GM21529 (cell line): ENCODE measurements around the gene ST7L.

ENCODE experiments used
- ATAC-seq: cut with Tn5 transposase; IDR thresholded peaks from one replicate; pipeline ENCODE4 v1.9.1; 2021; ENCODE audit not compliant: unreplicated experiment

ST7L gene

DNA sequence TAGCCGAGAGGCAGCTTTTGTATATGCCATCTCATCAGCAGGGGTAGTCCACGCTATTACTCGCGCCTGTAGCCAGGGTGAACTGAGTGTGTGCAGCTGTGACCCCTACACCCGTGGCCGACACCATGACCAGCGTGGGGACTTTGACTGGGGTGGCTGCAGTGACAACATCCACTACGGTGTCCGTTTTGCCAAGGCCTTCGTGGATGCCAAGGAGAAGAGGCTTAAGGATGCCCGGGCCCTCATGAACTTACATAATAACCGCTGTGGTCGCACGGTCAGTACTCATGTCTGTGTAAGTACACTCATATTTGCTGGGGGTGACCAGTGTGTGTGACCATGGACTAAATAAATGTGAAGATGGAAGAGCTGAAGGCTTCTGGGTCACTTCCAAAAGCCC, 102.8 kb downstream of the ST7L start:
- ATAC-seq = no peak

DNA sequence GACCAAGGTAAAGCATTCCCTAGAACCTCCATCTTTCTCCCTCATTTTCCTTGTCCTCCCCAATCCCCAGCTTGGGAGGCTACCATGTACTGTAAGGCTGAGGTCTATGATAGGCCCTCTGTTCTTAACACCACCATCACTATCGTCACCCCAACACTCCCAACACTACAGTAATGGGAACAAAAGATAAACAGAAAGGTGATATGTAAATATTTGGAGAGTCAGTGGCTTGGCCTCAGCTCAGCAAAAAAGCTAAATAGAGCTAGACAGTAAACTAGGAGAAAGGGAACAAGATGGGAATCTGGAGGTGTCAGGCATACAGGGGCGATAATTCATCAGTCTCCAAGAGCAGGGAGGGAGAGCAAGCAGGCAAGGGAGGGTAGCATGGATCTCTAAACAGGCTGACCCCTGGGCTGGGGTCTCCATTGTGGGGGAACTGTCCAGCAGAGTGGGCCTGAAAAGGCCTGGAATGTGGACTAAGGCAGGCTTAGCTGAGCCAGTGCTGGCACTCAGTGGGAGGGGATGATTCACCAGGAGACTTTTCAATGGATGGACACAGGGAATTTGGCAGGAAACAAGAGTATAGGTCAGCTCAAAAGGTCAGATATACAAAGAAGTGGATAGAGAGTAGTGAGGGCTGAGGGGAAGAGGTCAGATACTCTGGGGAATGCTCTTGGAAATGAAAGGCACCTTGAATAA, 103.5 kb downstream of the ST7L start:
- ATAC-seq = no peak

DNA sequence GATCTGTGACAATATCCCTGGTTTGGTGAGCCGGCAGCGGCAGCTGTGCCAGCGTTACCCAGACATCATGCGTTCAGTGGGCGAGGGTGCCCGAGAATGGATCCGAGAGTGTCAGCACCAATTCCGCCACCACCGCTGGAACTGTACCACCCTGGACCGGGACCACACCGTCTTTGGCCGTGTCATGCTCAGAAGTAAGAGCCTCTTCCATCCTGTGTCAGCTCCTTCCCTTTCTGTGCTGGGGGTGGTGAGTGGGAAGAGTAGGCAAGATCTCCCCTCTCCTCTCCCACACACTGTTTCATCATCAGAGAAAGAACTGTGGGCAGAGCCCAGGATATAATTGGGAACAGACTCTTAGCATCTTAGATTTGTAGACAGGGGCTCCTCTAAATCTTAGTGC, 104.0 kb downstream of the ST7L start:
- ATAC-seq = no peak

DNA sequence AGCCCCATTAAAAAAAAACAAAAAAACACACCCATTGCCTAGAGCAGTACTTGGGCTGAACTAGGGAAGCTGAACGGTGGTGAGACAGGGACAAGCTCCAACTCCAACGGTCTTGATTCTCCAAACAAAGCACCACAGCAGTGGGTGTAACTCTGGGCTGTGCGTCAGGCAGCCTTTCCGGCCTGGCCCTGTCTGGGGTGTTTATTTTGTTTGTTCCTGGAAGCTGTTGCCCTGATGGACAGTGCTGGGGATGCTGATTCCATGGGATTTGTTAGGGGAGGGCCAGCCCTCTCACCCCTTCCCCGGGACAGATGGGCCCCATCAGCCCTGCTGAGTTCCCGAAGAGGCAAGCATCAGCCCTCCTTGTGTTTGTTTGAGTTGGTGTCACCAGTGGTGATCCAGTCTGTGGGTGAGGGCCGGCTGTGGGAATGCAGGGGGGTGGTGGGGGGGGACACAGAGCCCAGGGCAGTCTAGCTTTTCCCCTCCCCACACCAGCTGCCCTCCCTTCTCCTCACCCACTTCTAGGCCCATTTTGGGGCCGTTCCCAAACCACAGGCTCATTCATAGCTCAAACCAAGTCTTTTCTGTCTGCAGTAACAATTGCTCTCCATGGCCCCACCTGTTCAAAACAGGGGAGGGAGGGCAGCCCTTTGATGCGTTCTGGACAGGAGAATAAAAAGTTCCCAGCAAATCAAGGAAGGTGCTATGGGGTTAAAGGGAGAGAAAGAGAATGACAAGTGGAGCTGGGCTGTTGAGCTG, 105.7 kb downstream of the ST7L start:
- ATAC-seq = no peak

DNA sequence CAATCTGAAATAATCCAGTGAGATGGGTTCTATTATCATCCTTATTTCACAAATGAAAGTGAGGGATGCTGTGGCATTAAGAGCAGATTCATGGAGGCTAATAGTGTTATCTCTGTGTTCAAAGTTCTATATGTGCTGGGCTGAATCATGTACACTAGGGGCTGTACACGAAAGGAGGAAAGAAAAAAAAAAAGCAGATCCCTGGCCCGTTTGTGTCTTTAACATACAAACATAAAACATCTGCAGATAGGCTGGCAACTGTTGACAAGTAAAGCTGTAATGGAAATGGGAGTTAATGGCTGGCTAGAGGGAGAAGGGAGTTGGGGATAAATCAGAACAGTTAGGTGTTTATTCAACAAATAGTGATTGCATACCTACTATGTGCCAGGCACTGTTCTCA, 107.0 kb downstream of the ST7L start:
- no peak for ATAC-seq

DNA sequence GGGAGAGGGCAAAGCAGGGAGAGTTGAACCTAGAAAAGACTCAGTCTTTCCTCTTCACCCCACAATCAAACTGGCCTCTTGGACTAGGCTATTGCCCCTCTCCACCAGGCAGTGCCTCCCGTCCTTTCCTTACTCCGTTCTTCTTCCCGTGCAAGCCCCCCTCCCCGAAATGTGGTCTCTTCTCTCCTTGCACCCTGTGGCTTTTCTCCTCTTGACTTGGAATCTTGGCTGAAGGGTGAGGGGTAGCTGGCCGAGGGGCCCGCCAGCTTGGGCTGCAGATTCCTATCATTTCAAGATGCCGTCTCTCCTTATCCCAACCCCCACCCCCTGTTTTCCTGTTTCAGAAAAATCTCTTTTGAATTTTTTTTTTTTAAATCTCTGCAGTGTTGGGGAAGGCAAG, 108.6 kb downstream of the ST7L start:
- no peak for ATAC-seq

DNA sequence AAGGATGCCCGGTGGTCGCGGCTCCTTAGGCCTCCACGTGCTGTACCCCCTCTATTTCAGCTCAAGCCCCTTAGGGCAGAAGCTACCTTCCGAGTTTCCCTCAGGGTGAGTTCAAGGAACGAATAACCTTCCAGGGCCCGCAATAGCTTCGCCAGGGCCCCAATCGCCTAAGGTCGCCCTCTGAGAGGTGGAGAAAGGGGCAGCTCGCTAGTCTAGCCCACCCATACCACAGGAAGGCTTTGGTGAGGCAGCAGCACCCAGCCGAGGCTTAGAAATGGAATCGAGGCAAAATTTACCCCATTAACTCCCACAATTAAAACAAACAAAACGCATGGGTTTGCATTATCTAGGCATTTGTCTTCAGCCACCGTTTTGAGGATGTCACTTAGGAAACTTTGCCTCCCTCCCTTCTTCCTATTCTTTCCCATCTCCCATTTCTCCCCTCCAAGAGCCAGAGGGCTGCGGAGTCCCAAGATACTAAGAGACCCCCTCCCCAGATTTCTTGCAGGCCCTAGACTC, 109.2 kb downstream of the ST7L start:
- no peak for ATAC-seq

DNA sequence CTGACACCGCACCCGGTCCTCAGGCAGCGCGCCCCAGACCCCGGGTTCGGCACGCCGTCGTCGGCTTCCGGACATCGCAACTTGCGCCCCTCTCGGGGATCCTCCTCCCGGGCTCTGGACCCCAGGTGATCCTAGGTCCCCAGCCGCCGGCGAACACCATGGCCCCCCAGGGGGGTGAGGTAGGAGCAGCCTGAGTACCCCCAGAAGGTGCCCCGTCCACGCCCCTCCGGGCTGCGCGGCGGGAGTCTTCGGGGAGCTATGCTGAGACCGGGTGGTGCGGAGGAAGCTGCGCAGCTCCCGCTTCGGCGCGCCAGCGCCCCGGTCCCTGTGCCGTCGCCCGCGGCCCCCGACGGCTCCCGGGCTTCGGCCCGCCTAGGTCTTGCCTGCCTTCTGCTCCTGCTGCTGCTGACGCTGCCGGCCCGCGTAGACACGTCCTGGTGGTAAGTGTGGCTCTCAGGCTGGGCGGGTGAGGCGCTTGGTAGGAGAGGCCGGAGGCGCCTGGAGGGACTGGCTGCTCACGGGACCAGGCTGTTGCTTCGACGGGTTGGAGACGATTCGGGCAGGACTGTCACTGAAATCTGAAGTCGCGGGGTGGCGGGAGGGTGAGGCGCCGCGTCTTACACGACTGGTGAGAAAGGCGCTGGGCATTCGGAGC, 109.8 kb downstream of the ST7L start:
- ATAC-seq = peak; percentile 20

DNA sequence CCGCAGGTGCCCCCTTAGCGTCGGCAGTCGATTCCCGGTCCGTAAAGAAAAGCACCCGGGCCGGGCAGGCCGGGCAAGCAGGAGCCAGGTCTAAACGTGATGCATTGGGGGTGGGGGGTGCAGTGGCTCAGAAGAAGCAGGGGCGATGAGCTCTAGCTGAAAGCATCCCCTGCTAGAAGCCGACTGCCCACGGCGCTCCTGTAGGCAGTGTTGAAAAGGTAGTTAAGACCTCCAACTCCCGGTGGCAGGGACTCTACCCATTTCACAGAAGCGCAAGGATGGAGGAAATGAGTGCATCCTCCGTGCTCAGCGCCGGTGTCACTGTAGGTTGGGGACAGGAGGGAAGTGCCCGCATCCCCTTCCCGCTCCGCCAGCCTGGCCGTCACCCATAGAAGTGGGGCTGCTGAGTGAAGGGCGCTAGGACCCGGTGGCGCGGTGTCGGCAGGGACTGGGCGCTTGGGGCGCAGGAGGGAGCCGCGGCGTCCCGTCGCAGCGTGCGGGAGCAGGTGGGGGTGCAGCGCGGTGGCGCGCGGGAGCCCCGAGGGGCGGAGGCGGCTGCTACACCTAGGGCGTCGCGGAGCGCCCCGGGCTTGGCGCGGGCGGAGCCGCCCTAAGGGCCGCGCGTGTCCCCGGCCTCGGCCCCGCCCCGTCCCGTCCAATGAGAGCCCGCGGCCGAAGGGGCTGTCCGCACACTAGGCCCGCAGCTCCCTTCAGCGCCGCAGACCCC, 110.5 kb downstream of the ST7L start, which contains the start of gene WNT2B:
TSS of gene WNT2B (plus strand) at position 688 of the 727 bp plus-strand sequence. CDS start 298 bp downstream, outside the sequence.
- ATAC-seq = peak; percentile 62

DNA sequence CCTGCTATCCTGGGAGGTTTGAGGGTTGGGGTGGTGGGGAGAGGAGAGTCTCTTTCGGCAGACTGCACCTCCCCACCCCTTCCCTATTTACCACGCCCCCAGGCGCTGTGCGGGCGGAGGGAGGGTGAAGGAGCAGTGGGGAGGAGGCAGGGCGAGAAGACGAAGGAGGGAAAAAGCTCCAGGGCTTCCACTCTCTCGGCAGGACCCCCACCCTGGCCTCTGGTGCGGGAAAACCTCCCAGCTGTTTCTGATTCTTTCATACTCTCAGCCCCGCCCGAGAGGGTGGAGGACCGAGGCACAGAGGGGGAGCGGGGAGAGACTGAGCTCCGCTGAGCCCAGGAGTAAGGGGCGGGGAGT, 111.0 kb downstream of the ST7L start:
- no peak for ATAC-seq

DNA sequence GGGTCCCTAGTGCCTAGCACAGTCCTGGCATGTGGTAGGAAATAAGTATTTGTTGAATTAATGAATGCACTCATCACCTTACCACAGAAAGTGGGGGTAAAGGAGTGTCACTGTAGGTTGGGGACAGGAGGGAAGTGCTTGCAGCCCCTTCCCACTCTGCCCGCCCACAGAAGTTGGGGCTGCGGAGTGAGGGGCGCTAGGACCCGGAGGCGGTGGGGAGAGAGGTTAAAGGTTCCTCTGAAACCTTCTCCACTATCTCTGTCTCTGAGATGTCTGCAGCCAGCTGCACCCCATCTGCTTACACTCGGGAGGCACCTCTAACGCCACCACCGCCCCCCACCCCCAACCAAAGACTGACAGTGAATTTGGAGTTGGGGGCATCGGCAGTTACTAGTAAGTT, 111.6 kb downstream of the ST7L start:
- ATAC-seq = no peak

DNA sequence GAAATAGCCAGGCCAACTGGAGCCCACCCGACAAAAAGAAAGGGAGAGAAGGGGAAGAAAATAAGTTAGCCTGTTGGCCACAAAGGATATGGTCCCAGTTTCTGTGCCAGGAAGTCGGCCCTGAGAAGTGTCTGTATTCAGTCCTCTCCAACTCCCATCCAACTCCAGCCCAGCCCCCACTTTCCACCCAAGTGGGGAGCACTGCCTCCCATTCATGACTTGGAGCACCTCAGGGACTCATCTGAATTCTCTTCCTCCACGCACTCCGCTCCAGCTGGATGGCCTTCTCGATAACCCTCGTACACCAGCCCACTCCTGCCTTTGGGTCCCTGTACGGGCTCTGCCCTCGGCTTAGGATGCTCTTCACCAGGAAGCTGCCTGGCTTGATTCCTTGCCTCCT, 112.2 kb downstream of the ST7L start:
- no peak for ATAC-seq

DNA sequence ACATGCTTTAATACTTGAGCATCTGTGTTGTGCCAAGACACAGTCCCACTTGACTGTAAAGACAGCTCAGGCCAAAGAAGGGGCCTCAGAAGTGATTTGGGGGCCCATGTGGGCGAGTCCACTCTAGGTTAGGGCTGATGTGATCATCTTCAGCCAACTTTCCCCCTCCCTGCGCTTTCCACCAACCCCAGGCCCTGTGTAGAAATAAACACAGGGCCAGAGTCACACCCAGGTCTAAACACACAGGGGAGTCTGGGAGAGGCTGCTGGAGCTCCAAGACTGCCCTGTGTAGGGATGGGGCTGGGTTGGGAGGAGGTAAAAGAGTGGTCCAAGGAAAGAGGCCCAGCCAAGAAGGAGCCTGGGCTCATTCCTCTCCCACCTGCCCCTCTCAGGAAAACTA, 112.6 kb downstream of the ST7L start:
- no peak for ATAC-seq

DNA sequence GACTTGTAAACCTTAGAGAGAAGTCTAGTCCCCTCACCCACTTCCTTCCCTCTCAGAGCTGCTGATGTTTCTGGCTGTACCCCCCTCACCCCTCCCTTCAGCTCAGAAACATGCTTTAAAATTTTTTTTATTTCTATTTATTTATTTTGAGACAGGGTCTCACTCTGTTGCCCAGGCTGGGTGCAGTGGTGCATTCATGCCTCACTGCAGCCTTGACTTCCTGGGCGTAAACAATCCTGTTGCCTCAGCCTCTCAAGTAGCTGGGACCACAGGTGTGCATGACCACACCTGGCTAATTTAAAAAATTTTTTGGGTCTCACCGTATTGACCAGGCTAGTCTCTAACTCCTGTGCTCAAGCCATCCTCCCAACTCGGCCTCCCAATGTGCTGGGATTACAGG, 113.1 kb downstream of the ST7L start:
- no peak for ATAC-seq

DNA sequence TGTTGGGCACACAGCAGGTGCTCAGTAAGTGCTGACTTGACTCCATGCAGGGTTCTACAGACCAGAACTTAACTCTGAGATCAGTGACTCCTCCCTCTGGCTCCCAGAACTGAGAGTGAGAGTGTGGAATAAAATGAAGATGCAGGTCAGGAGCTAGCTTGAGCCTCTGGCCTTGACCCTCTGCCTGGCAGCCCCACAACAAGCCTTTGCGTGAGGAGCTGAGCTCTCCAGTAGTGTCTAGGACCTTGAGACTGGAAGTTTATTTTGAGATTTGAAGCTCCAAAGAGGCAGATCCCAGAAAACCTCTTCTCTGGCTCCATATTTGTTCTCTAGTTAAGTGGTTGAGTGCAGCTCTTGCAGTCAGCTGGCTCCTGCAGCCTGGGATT, 113.5 kb downstream of the ST7L start:
- ATAC-seq = no peak

DNA sequence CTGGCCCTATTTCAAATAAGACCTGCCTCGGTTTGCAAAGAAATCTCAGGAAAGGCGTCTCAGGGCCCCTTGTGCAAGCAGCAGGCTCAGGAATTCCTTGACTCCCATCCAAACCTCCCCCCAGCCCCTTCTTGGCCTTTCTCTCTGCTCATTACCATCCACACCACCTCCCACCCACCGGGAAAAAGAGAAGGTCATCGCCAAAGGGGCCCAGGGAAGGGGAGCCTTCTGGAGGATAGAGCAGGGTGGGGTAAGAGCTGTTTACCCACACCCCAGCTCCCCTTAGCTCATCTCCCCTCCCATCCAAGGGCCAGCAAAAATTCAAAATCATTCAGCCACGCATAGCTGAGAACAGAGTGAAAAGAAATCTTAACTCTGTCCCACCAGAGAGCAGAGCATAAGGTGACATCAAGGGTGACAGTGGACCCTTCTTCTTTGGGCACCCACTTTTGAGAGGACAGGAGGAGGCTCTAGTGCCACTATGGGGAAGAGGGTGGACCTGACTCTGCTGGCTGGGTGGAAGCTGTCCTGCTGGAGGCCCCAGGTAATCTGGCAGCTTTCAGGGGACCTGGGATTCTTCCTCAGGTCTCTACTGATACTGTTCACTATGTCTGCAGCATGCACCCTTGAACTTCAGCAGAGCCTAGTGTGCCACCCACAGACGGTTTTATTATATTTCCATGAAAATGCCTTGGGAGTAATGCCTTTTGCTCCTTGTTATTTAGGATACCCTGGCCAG, 114.1 kb downstream of the ST7L start:
- no peak for ATAC-seq

DNA sequence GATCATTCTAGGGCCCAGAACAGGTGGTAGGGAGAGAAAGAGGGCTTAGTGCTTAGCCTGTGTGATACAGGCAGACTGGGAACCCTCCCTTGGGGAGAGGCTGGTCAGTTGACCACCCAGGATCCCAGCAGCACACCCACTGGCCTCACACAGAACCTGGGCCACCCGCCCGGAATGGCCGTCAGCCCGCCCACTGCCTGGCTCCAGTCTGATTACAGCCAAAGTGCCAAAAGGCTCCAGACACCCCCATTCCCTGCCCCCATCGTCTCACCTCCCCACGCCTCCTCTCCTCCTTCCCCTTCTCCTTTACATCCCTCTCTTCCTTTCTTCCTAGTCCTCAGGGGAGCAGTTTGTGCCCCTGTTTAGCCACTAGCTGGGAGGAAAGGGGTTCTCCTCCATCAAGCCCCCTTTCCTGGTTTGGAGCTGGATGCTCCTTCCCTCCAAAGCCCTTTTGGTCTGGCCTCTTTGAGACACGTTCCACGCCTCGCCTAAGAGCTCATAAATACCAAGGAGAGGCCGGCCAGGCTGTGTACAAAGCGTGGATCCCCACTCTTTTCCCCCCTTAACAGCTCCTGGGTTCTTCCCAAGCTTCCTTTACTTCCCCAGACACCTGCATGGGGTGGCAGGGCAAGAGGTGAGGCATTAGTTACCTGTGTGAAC, 114.8 kb downstream of the ST7L start:
- ATAC-seq = no peak

DNA sequence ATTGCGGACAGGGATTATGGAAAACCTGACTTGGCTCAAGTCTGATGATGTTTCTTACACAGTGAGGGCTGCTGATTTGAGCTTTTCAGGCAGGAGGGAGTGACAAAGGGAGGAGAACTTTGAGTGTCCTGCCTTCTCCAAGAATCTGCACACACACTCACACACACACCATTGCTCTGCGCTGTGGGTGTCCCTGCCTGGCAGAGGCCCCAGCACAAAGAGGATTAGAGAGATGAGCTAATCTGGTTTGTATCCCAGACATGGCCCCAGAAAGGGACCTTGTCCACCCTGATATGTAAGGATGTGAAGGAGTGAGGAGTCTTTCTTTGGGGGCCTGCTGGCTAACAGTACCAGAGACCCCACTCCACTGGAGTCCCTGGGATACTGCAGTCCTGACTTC, 116.1 kb downstream of the ST7L start:
- ATAC-seq = no peak

DNA sequence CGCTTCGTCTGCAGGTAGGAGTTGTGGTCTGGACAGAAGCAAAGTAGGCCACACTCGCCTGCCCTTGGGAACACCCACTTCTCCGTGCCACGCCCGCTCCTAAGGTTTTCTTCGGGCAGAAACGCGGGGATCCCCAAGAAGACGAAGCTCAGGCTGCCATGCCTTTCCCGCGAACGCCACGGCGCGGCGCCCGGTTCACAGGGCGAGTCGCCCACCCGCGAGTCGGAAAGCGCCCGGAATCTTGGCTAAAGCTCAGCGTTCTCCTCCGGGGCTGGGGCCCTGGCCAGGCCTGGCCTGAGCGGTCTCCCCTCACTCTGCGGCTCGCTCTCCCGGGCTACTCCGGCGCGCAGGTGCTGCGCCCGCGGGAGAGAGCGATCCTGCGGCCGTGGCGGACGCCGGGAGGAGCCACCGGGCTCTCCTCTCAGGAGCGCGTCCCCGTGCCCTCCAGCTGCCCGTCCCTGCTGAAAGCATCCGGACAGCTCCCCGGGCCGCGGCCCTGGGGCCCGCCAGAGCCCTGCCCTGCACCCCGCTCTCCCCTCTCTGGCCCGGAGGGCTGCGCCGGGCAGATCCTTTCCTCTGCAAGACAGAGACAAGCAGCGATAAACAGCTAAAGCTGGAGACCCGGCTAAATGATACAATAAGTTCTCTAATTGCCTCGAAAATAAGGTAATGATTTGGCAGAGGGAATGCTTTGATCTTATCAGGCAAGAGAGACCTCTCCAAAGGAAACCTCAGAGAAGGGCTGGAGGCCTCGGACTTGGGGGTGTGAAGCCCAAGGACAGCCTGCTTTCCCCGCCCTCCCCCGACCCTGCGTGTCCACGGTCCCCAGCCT, 116.9 kb downstream of the ST7L start:
- peak; percentile 53 for ATAC-seq
